ENCODE measurements around the gene TNS3. TPM values are rescaled to one million over a fixed set of nuclear protein-coding genes. Genes with fewer than 3 reads are reported as not detected.

TNS3 gene
- total RNA-seq, 1 donor from 2014 or later, result 92.9 TPM

DNA sequence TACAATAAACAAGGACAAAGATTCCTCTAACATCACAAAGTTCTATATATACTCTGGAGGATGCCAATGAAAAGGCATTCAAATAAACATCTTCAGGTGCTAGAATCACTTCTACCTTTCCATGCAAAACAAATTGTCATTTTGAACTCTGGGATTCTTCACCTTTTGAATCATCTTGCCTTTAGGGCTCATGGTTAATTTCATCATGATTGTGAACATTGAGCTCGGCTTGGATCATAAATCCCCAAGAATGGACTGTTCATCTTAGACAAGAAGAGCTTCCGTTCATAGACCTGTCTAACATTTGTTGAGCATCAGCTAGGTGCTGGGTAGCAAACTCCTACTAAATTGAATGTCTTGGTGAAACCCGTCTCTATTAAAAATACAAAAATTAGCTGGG is 212.2 kb downstream of the TNS3 start:
- H3K36me3 Mint-ChIP-seq (ENCODE audit: low read depth, unreplicated experiment), result peaks cover 24% of the 10 kb centered on the region
- no peak overlapping the region for H3K27ac ChIP-seq (ENCODE audit: low read depth, low read length)
- H2AFZ ChIP-seq (ENCODE audit: low read depth, low read length), result no peak overlapping the region
- no peaks in the 10 kb centered on the region for H3K9me3 Mint-ChIP-seq (ENCODE audit: unreplicated experiment)
- peaks cover 19% of the 10 kb centered on the region for H3K4me1 Mint-ChIP-seq (ENCODE audit: low read depth, unreplicated experiment)
- peaks cover 4% of the 10 kb centered on the region for H3K36me3 ChIP-seq (ENCODE audit: insufficient read depth, low read length)
- H3K4me3 Mint-ChIP-seq (ENCODE audit: unreplicated experiment), result no peak overlapping the region
- no peak overlapping the region for H3K4me2 ChIP-seq (ENCODE audit: low read length)
- H3K27ac Mint-ChIP-seq (ENCODE audit: unreplicated experiment), result peak overlapping the region; percentile 41
- H3K4me3 ChIP-seq (ENCODE audit: insufficient read depth, low read depth, low read length), result no peak overlapping the region
- no peaks in the 10 kb centered on the region for H3K9me3 ChIP-seq (ENCODE audit: insufficient read depth, low read depth, low read length)
- DNase-seq (ENCODE audit: low read depth) (no peak), FAIRE-seq (no peak)
- no peaks in the 10 kb centered on the region for H3K79me2 ChIP-seq (ENCODE audit: insufficient read depth, low read length)
- no peak overlapping the region for H3K9ac ChIP-seq (ENCODE audit: low read length)
- peaks cover 92% of the 10 kb centered on the region for H4K20me1 ChIP-seq (ENCODE audit: insufficient read depth, low read length)
- no peaks in the 10 kb centered on the region for H3K27me3 ChIP-seq (ENCODE audit: insufficient read depth, low read length)
- peaks cover 14% of the 10 kb centered on the region for H3K4me1 ChIP-seq (ENCODE audit: insufficient read depth, low read length)
- TF ChIP-seq EZH2 (IDR thresholded peaks at IDR 0.05; ENCODE audit: insufficient read depth, low read length), result no peak
- TF ChIP-seq, protein P1, sequence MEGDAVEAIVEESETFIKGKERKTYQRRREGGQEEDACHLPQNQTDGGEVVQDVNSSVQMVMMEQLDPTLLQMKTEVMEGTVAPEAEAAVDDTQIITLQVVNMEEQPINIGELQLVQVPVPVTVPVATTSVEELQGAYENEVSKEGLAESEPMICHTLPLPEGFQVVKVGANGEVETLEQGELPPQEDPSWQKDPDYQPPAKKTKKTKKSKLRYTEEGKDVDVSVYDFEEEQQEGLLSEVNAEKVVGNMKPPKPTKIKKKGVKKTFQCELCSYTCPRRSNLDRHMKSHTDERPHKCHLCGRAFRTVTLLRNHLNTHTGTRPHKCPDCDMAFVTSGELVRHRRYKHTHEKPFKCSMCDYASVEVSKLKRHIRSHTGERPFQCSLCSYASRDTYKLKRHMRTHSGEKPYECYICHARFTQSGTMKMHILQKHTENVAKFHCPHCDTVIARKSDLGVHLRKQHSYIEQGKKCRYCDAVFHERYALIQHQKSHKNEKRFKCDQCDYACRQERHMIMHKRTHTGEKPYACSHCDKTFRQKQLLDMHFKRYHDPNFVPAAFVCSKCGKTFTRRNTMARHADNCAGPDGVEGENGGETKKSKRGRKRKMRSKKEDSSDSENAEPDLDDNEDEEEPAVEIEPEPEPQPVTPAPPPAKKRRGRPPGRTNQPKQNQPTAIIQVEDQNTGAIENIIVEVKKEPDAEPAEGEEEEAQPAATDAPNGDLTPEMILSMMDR (IDR thresholded peaks at IDR 0.05; ENCODE audit: insufficient read depth, low read depth, low read length), result no peak
- no peaks in the 10 kb centered on the region for H3K27me3 Mint-ChIP-seq (ENCODE audit: low read depth, unreplicated experiment)

- Histone ChIP-seq H3K9ac (ENCODE audit: low read length) (no peak overlapping the region), H3K4me1 (ENCODE audit: insufficient read depth, low read length) (peaks cover 14% of the 10 kb centered on the region), H4K20me1 (ENCODE audit: insufficient read depth, low read length) (peaks cover 92% of the 10 kb centered on the region), H3K4me3 (ENCODE audit: insufficient read depth, low read depth, low read length) (no peak overlapping the region), H3K27me3 (ENCODE audit: insufficient read depth, low read length) (no peaks in the 10 kb centered on the region), H3K27ac (ENCODE audit: low read depth, low read length) (no peak overlapping the region), H3K4me2 (ENCODE audit: low read length) (no peak overlapping the region), H3K9me3 (ENCODE audit: insufficient read depth, low read depth, low read length) (no peaks in the 10 kb centered on the region), H3K36me3 (ENCODE audit: insufficient read depth, low read length) (peaks cover 7% of the 10 kb centered on the region), H2AFZ (ENCODE audit: low read depth, low read length) (no peak overlapping the region), H3K79me2 (ENCODE audit: insufficient read depth, low read length) (peaks cover 7% of the 10 kb centered on the region)
- H3K4me3 Mint-ChIP-seq (ENCODE audit: unreplicated experiment), result no peak overlapping the region
- no peak for FAIRE-seq
- H3K27me3 Mint-ChIP-seq (ENCODE audit: low read depth, unreplicated experiment), result no peaks in the 10 kb centered on the region
- peaks cover 18% of the 10 kb centered on the region for H3K4me1 Mint-ChIP-seq (ENCODE audit: low read depth, unreplicated experiment)
- TF ChIP-seq, protein P1 (IDR thresholded peaks at IDR 0.05; ENCODE audit: insufficient read depth, low read depth, low read length), result no peak
- TF ChIP-seq EZH2 (IDR thresholded peaks at IDR 0.05; ENCODE audit: insufficient read depth, low read length), result no peak
- no peak for DNase-seq (ENCODE audit: low read depth)
- peaks cover 24% of the 10 kb centered on the region for H3K36me3 Mint-ChIP-seq (ENCODE audit: low read depth, unreplicated experiment)
- no peaks in the 10 kb centered on the region for H3K9me3 Mint-ChIP-seq (ENCODE audit: unreplicated experiment)
- no peak overlapping the region for H3K27ac Mint-ChIP-seq (ENCODE audit: unreplicated experiment)
Observed at GRCh38 chr7:47368190-47368812, 213.6 kb downstream of the TNS3 start.

- no peak for FAIRE-seq
- peaks cover 10% of the 10 kb centered on the region for H3K36me3 ChIP-seq (ENCODE audit: insufficient read depth, low read length)
Observed at GRCh38 chr7:47367369-47367768, 214.5 kb downstream of the TNS3 start.

More at GRCh38 chr7:47367369-47367768, 214.5 kb downstream of the TNS3 start:
- Histone ChIP-seq H4K20me1 (ENCODE audit: insufficient read depth, low read length) (peaks cover 92% of the 10 kb centered on the region), H3K27ac (ENCODE audit: low read depth, low read length) (no peak overlapping the region), H3K27me3 (ENCODE audit: insufficient read depth, low read length) (no peaks in the 10 kb centered on the region), H3K79me2 (ENCODE audit: insufficient read depth, low read length) (peaks cover 17% of the 10 kb centered on the region), H3K9ac (ENCODE audit: low read length) (no peak overlapping the region), H2AFZ (ENCODE audit: low read depth, low read length) (no peak overlapping the region), H3K9me3 (ENCODE audit: insufficient read depth, low read depth, low read length) (no peaks in the 10 kb centered on the region), H3K4me2 (ENCODE audit: low read length) (no peak overlapping the region), H3K4me1 (ENCODE audit: insufficient read depth, low read length) (peaks cover 14% of the 10 kb centered on the region), H3K4me3 (ENCODE audit: insufficient read depth, low read depth, low read length) (no peak overlapping the region)
- no peak overlapping the region for H3K27ac Mint-ChIP-seq (ENCODE audit: unreplicated experiment)
- no peak for TF ChIP-seq EZH2 (IDR thresholded peaks at IDR 0.05; ENCODE audit: insufficient read depth, low read length)
- TF ChIP-seq, protein P1 (IDR thresholded peaks at IDR 0.05; ENCODE audit: insufficient read depth, low read depth, low read length), result no peak
- no peak overlapping the region for H3K4me3 Mint-ChIP-seq (ENCODE audit: unreplicated experiment)
- H3K27me3 Mint-ChIP-seq (ENCODE audit: low read depth, unreplicated experiment), result no peaks in the 10 kb centered on the region
- DNase-seq (ENCODE audit: low read depth), result no peak
- H3K36me3 Mint-ChIP-seq (ENCODE audit: low read depth, unreplicated experiment), result peaks cover 21% of the 10 kb centered on the region
- H3K4me1 Mint-ChIP-seq (ENCODE audit: low read depth, unreplicated experiment), result peaks cover 18% of the 10 kb centered on the region
- no peaks in the 10 kb centered on the region for H3K9me3 Mint-ChIP-seq (ENCODE audit: unreplicated experiment)
